ENCODE data around the gene U2AF1L4. TPM values are rescaled to one million over a fixed set of nuclear protein-coding genes. Genes with fewer than 3 reads are reported as not detected.

Gene U2AF1L4
- total and polyA plus RNA-seq, 10 of the 15 experiments (the other 5 are each of a cell fraction or from before 2014, with no cell fraction given), result 7.9 to 21.6 (median 15.1) TPM

DNA sequence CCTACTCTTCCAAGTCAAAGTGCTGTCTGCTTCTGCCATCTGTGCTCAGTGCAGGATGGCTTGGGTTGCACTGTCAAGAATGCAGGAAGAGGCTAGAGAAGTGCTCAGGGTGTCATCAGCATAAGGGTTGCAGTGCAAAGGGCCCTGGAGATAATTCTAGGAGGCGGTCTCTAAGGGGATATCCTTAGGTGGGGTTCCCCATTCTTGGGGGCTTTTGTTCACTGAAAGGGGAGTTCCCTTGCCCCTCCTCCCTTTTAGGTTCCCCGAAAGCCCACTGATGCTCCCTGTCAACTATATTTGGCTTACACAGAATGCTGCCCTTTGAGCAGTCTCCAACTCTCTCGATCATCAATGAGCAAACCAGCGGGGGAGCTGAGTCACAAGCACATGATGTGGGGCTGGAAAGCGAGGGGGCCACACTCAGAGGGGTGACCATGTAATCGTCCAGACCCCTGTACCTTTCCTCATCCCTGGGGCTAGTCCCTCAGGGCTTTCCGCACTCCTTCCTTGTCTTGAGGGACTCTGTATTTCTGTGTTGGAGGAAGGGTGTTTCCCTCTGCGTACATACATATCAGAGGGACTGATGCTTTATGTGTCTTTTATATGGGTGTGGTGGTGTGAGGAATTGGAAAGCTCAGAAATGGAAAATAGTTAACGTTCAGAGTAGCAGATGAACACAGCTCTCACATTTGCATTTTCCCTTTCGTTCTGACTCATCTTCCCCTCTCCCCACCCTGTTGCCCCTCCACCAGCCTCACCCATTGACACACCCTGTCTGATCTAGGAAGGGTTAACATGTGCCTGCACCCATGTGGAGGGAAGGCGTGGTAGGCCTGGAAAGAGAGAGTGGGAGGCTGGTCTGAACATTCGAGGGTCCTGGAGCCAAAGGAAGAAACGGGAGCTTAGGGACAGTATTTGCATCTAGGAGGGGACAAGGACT is 34.2 kb downstream of the U2AF1L4 start:
- H3K4me2 ChIP-seq (ENCODE audit: control insufficient read depth, insufficient read depth), result peak overlapping the region; percentile 96
- H3K79me2 ChIP-seq (ENCODE audit: control insufficient read depth, insufficient read depth, low read length), result peaks cover 39% of the 10 kb centered on the region
- ATAC-seq (peak; percentile 56), DNase-seq (ENCODE audit: low read depth, low spot score) (peak; percentile 94), FAIRE-seq (peak; percentile 91)
- H4K20me1 ChIP-seq (ENCODE audit: control insufficient read depth, insufficient read depth), result no peaks in the 10 kb centered on the region
- H3K36me3 ChIP-seq (ENCODE audit: control insufficient read depth in 2 of 2, insufficient read depth in 2 of 2, low read length in 1 of 2), result no peaks in the 10 kb centered on the region; a peak in 1 of 4 replicates
- 2% methylated on average over 13 of the region's 13 CpGs for WGBS (ENCODE audit: insufficient coverage, insufficient replicate concordance, low lambda C conversion rate, missing lambda C conversion rate)
- H3K27me3 ChIP-seq (replicated peaks in 1 of 2; ENCODE audit: control insufficient read depth in 2 of 2, insufficient read depth in 2 of 2, low read length in 1 of 2), result no peaks in the 10 kb centered on the region
- RAD21 ChIA-PET (ENCODE audit: unreplicated experiment), result interaction anchor here (0.7 to 6.3 kb wide), 7 partner anchors 12 to 220 kb away, joined by 3 to 430 read pairs (median 4); partner anchors contain the start of genes LIN37 and ZBTB32
- CTCF ChIA-PET, result interaction anchor here (0.7 to 7.3 kb wide), 3 partner anchors 9 to 30 kb away, joined by 3 to 271 read pairs (median 77); no protein-coding TSS in a partner anchor
- BruUV-seq (replicated peaks), result no TSS peak
- POLR2A ChIA-PET, result interaction anchor here (0.8 to 12.1 kb wide), 9 partner anchors 12 to 429 kb away, joined by 3 to 516 read pairs (median 5); partner anchors contain the start of genes CAPNS1, IGFLR1, LIN37 and PSENEN
- H3K9me3 ChIP-seq (replicated peaks; ENCODE audit: control insufficient read depth, insufficient read depth, low read length), result no peaks in the 10 kb centered on the region
- peaks cover 43% of the 10 kb centered on the region for H3K4me1 ChIP-seq (ENCODE audit: control insufficient read depth, insufficient read depth, low read length)
- intact Hi-C loops (cut with micrococcal nuclease; ENCODE audit: unreplicated experiment) (loop anchor here (1.0 to 5.0 kb wide), 2 partner anchors 9 to 191 kb away; partner anchors contain the start of genes HCST and NFKBID), in situ Hi-C loops (cut with MboI) (no loop called here)
- peak overlapping the region; percentile 81 for H3K9ac ChIP-seq (ENCODE audit: control insufficient read depth, insufficient read depth, low read length)
- H3K4me3 ChIP-seq, result peak overlapping the region; percentile 43
- H3K27ac ChIP-seq (ENCODE audit: control insufficient read depth, insufficient read depth), result peak overlapping the region; percentile 95
- peak overlapping the region; percentile 34 for H2AFZ ChIP-seq (ENCODE audit: control insufficient read depth, low read depth, low read length)
- SMC1A ChIA-PET (ENCODE audit: uncharacterized antibody, unreplicated experiment), result interaction anchor here (0.6 to 6.3 kb wide), 3 partner anchors 13 to 219 kb away, joined by 3 to 375 read pairs (median 4); partner anchors contain the start of gene ZBTB32
- TF ChIP-seq MXI1 (IDR thresholded peaks at IDR 0.05; ENCODE audit: low read depth, low read length) (peak; percentile 84), POLR2A (IDR thresholded peaks at IDR 0.05; ENCODE audit: low read depth, low read length) (peak; percentile 69), YY1 (IDR thresholded peaks at IDR 0.05; ENCODE audit: low read depth, low read length) (0 out of 2 replicates have a peak, but pooled peaks have one; percentile 10), CHD2 (IDR thresholded peaks at IDR 0.05; ENCODE audit: borderline replicate concordance, low read depth, low read length) (peak; percentile 83), JUNB (IDR thresholded peaks at IDR 0.05) (peak; percentile 97), IKZF1 (conservative IDR thresholded peaks at IDR 0.05) (peak; percentile 87), POU2F2 (IDR thresholded peaks at IDR 0.05; ENCODE audit: borderline replicate concordance, low read depth, low read length) (peak; percentile 99), DPF2 (IDR thresholded peaks at IDR 0.05) (peak; percentile 90), NR2F1 (conservative IDR thresholded peaks at IDR 0.05) (peak; percentile 55), RAD21 (IDR thresholded peaks at IDR 0.05; ENCODE audit: insufficient read depth, low read depth, low read length) (no peak), ZNF274 (IDR thresholded peaks at IDR 0.05; ENCODE audit: insufficient read depth, insufficient read length) (no peak), IKZF2 (IDR thresholded peaks at IDR 0.05) (peak; percentile 77 to 87), RCOR1 (conservative IDR thresholded peaks at IDR 0.05; ENCODE audit: low read depth, low read length) (0 out of 2 replicates have a peak, but pooled peaks have one; percentile 59)
- TF ChIP-seq, protein P1, sequence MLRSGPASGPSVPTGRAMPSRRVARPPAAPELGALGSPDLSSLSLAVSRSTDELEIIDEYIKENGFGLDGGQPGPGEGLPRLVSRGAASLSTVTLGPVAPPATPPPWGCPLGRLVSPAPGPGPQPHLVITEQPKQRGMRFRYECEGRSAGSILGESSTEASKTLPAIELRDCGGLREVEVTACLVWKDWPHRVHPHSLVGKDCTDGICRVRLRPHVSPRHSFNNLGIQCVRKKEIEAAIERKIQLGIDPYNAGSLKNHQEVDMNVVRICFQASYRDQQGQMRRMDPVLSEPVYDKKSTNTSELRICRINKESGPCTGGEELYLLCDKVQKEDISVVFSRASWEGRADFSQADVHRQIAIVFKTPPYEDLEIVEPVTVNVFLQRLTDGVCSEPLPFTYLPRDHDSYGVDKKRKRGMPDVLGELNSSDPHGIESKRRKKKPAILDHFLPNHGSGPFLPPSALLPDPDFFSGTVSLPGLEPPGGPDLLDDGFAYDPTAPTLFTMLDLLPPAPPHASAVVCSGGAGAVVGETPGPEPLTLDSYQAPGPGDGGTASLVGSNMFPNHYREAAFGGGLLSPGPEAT (IDR thresholded peaks at IDR 0.05; ENCODE audit: low read depth), result peak; percentile 63; the same call in 1 of the 2 replicates
- TF ChIP-seq, protein P2, sequence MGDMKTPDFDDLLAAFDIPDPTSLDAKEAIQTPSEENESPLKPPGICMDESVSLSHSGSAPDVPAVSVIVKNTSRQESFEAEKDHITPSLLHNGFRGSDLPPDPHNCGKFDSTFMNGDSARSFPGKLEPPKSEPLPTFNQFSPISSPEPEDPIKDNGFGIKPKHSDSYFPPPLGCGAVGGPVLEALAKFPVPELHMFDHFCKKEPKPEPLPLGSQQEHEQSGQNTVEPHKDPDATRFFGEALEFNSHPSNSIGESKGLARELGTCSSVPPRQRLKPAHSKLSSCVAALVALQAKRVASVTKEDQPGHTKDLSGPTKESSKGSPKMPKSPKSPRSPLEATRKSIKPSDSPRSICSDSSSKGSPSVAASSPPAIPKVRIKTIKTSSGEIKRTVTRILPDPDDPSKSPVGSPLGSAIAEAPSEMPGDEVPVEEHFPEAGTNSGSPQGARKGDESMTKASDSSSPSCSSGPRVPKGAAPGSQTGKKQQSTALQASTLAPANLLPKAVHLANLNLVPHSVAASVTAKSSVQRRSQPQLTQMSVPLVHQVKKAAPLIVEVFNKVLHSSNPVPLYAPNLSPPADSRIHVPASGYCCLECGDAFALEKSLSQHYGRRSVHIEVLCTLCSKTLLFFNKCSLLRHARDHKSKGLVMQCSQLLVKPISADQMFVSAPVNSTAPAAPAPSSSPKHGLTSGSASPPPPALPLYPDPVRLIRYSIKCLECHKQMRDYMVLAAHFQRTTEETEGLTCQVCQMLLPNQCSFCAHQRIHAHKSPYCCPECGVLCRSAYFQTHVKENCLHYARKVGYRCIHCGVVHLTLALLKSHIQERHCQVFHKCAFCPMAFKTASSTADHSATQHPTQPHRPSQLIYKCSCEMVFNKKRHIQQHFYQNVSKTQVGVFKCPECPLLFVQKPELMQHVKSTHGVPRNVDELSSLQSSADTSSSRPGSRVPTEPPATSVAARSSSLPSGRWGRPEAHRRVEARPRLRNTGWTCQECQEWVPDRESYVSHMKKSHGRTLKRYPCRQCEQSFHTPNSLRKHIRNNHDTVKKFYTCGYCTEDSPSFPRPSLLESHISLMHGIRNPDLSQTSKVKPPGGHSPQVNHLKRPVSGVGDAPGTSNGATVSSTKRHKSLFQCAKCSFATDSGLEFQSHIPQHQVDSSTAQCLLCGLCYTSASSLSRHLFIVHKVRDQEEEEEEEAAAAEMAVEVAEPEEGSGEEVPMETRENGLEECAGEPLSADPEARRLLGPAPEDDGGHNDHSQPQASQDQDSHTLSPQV (IDR thresholded peaks at IDR 0.05), result no peak; the same call in 1 of the 2 replicates
- TF ChIP-seq, protein P3, sequence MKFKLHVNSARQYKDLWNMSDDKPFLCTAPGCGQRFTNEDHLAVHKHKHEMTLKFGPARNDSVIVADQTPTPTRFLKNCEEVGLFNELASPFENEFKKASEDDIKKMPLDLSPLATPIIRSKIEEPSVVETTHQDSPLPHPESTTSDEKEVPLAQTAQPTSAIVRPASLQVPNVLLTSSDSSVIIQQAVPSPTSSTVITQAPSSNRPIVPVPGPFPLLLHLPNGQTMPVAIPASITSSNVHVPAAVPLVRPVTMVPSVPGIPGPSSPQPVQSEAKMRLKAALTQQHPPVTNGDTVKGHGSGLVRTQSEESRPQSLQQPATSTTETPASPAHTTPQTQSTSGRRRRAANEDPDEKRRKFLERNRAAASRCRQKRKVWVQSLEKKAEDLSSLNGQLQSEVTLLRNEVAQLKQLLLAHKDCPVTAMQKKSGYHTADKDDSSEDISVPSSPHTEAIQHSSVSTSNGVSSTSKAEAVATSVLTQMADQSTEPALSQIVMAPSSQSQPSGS (IDR thresholded peaks at IDR 0.05; ENCODE audit: low read length), result peak; percentile 54

All from GM12878 (cell line).